ENCODE measurements around the gene ADAD2. TPM values are rescaled to one million over a fixed set of nuclear protein-coding genes. Genes with fewer than 3 reads are reported as not detected.

ADAD2 gene
- total and polyA plus RNA-seq, 4 donors: 0.14 to 0.44 (median 0.33) TPM; not detected in 1

GRCh38 chr16:84186685-84187437, 4.1 kb upstream of the ADAD2 start, which contains the start of gene TAF1C:
TAF1C (minus strand) TSS chr16:84187057; CDS start chr16:84184988, 2,069 bp downstream.
- TF ChIP-seq RXRA (IDR thresholded peaks at IDR 0.05) (peak in 1 of 2 donors; percentile 17), SP1 (IDR thresholded peaks at IDR 0.05) (peak; percentile 34), RAD21 (IDR thresholded peaks at IDR 0.05) (peak; percentile 88 to 92), GABPA (IDR thresholded peaks at IDR 0.05 in 1 of 2, conservative IDR thresholded peaks at IDR 0.05 in 1 of 2) (peak; percentile 98 to 100), YY1 (IDR thresholded peaks at IDR 0.05) (no peak), ZBTB33 (IDR thresholded peaks at IDR 0.05) (no peak), EGR1 (IDR thresholded peaks at IDR 0.05; ENCODE audit: low read depth in 2 of 2) (peak in 1 of 2 donors; percentile 74), REST (IDR thresholded peaks at IDR 0.05) (no peak), NR2F2 (IDR thresholded peaks at IDR 0.05) (peak; percentile 29), HNF4A (conservative IDR thresholded peaks at IDR 0.05) (no peak), MAX (IDR thresholded peaks at IDR 0.05) (peak; percentile 73), HNF4G (IDR thresholded peaks at IDR 0.05) (no peak), FOXA2 (IDR thresholded peaks at IDR 0.05) (no peak), CTCF (IDR thresholded peaks at IDR 0.05; ENCODE audit: low read depth, low read length, missing input control) (peak; percentile 97), TAF1 (conservative IDR thresholded peaks at IDR 0.05) (no peak), FOXA1 (IDR thresholded peaks at IDR 0.05) (no peak), JUND (IDR thresholded peaks at IDR 0.05) (no peak), ATF3 (IDR thresholded peaks at IDR 0.05) (no peak)
- Histone ChIP-seq H3K9ac (ENCODE audit: low read depth in 1 of 2, low read length in 2 of 2) (peak within 1 kb of the TSS; percentile 71 to 79), H3K27me3 (ENCODE audit: control insufficient read depth in 4 of 4, insufficient read depth in 4 of 4, low read length in 3 of 4) (no peaks in the 10 kb centered on the region), H3K36me3 (ENCODE audit: control insufficient read depth in 4 of 4, insufficient read depth in 3 of 4, low read depth in 1 of 4, low read length in 3 of 4) (peaks cover 3 to 19% (median 11%) of the 10 kb centered on the region in 4 donors), H3K4me3 (ENCODE audit: low read depth in 1 of 3, low read length in 3 of 3) (peak within 1 kb of the TSS; percentile 72 to 94 (median 91)), H3K4me1 (ENCODE audit: control insufficient read depth in 4 of 4, insufficient read depth in 4 of 4, low read length in 3 of 4) (peaks cover 0 to 17% (median 6%) of the 10 kb centered on the region in 4 donors), H3K9me3 (ENCODE audit: control insufficient read depth in 4 of 4, low read length in 3 of 4) (no peaks in the 10 kb centered on the region), H3K27ac (ENCODE audit: low read depth in 1 of 2, low read length in 2 of 2) (peak within 1 kb of the TSS in 1 of 2 donors; percentile 2)
- DNase-seq (ENCODE audit: low spot score): peak; percentile 95
- 2% methylated on average over 55 of the region's 55 CpGs for WGBS

All from liver (tissue), 9 donors.